Erythroblast (primary cell): ENCODE measurements around the gene COL11A1.
"Not testable (repeated sequence)": the region's sequence is repeated elsewhere in the genome, so short reads cannot be mapped to it uniquely, and the experiment has no call there.

Source experiments
- GATA1 ChIP-seq: IDR thresholded peaks from 2 replicates; pipeline ENCODE4 v1.6.1; 2011; ENCODE audit warnings: low read depth, mild to moderate bottlenecking, control low read depth, low read length, moderate library complexity
- POLR2A ChIP-seq: IDR thresholded peaks from 2 replicates; pipeline ENCODE4 v1.6.1; 2011; ENCODE audit warnings: mild to moderate bottlenecking, low read length

- not testable (repeated sequence) for TF ChIP-seq POLR2A, GATA1
Measured at GRCh38 chr1:103128256-103128655, 19.9 kb upstream of the COL11A1 start.
